ENCODE results near the gene PARP4. TPM values are rescaled to one million over a fixed set of nuclear protein-coding genes. Genes with fewer than 3 reads are reported as not detected.
A peak's percentile ranks its signal among the peaks of the same experiment; 100 is the strongest.

PARP4 gene
- total and polyA plus RNA-seq, 2 of the 13 experiments (the other 11 are each of a cell fraction or from before 2014, with no cell fraction given): 40.5 to 42.6 TPM

DNA sequence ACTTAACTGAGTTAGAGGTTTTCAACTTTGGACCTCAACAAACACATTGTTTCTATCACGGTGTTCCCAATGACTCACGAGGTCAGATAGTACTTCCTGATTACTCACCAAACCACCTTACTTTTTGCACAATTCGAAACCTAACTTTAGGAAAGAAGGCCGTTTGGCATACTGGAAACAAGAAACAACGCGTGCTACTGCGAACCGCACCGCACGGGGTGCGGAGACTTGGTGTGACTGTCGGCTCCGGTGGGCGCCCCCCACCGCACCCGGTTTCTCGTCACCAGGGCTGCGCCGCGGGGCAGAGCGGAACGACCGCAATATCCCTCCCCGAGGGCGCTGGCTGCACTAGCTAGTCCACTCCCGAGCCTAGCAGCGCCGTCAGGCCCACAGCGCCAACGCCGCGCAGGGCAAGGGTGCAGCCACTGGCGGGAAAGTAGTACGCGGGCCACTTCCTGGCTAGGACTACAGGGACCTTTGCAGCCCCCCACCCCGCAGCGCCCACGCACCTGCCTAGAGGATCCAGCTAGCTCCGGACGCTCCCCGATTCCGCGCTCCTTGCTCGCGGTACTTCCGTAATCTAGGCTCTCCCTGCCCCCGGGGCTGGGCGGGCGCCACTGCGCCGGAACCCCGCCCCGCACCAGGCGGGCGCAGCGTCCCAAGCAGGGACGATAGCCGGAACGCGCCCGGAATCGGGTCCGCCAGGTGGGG lies at the start of gene PARP4 (continued):
- TF ChIP-seq SIX1 (CRISPR knock-in tag; IDR thresholded peaks at IDR 0.05; ENCODE audit: borderline replicate concordance) (0 out of 2 replicates have a peak, but pooled peaks have one; percentile 21), DPF2 (CRISPR knock-in tag; IDR thresholded peaks at IDR 0.05; ENCODE audit: borderline replicate concordance, low read depth) (no peak), ZNF430 (CRISPR knock-in tag; IDR thresholded peaks at IDR 0.05) (peak; percentile 97), TERF1 (CRISPR knock-in tag; IDR thresholded peaks at IDR 0.05) (no peak), FOXK1 (CRISPR knock-in tag; IDR thresholded peaks at IDR 0.05; ENCODE audit: borderline replicate concordance, low read depth) (peak; percentile 83; the same call in 1 of the 2 replicates), ZNF552 (CRISPR knock-in tag; IDR thresholded peaks at IDR 0.05; ENCODE audit: borderline replicate concordance) (peak; percentile 74; the same call in 1 of the 2 replicates), RXRA (CRISPR knock-in tag; IDR thresholded peaks at IDR 0.05) (peak; percentile 62), RELA (CRISPR knock-in tag; IDR thresholded peaks at IDR 0.05) (no peak), SAP130 (CRISPR knock-in tag; IDR thresholded peaks at IDR 0.05; ENCODE audit: low read depth) (peak; percentile 76), CBX2 (IDR thresholded peaks at IDR 0.05; ENCODE audit: low read depth, low read length) (no peak), CBX2 (CRISPR knock-in tag; IDR thresholded peaks at IDR 0.05; ENCODE audit: low read depth) (no peak; the same call in 1 of the 2 replicates), HOXA3 (CRISPR knock-in tag; IDR thresholded peaks at IDR 0.05) (peak; percentile 82), MXD4 (CRISPR knock-in tag; IDR thresholded peaks at IDR 0.05) (peak; percentile 43; the same call in 1 of the 2 replicates), ZNF280B (CRISPR knock-in tag; IDR thresholded peaks at IDR 0.05; ENCODE audit: borderline replicate concordance) (no peak), NONO (IDR thresholded peaks at IDR 0.05) (no peak), NONO (CRISPR knock-in tag; conservative IDR thresholded peaks at IDR 0.05) (no peak; the same call in 1 of the 2 replicates), MXI1 (IDR thresholded peaks at IDR 0.05; ENCODE audit: borderline replicate concordance, low read depth, low read length) (peak; percentile 51; the same call in 1 of the 3 replicates)
- TF ChIP-seq, protein P1, sequence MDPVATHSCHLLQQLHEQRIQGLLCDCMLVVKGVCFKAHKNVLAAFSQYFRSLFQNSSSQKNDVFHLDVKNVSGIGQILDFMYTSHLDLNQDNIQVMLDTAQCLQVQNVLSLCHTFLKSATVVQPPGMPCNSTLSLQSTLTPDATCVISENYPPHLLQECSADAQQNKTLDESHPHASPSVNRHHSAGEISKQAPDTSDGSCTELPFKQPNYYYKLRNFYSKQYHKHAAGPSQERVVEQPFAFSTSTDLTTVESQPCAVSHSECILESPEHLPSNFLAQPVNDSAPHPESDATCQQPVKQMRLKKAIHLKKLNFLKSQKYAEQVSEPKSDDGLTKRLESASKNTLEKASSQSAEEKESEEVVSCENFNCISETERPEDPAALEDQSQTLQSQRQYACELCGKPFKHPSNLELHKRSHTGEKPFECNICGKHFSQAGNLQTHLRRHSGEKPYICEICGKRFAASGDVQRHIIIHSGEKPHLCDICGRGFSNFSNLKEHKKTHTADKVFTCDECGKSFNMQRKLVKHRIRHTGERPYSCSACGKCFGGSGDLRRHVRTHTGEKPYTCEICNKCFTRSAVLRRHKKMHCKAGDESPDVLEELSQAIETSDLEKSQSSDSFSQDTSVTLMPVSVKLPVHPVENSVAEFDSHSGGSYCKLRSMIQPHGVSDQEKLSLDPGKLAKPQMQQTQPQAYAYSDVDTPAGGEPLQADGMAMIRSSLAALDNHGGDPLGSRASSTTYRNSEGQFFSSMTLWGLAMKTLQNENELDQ (CRISPR knock-in tag; IDR thresholded peaks at IDR 0.05; ENCODE audit: borderline replicate concordance): no peak
- TF ChIP-seq, protein P2, sequence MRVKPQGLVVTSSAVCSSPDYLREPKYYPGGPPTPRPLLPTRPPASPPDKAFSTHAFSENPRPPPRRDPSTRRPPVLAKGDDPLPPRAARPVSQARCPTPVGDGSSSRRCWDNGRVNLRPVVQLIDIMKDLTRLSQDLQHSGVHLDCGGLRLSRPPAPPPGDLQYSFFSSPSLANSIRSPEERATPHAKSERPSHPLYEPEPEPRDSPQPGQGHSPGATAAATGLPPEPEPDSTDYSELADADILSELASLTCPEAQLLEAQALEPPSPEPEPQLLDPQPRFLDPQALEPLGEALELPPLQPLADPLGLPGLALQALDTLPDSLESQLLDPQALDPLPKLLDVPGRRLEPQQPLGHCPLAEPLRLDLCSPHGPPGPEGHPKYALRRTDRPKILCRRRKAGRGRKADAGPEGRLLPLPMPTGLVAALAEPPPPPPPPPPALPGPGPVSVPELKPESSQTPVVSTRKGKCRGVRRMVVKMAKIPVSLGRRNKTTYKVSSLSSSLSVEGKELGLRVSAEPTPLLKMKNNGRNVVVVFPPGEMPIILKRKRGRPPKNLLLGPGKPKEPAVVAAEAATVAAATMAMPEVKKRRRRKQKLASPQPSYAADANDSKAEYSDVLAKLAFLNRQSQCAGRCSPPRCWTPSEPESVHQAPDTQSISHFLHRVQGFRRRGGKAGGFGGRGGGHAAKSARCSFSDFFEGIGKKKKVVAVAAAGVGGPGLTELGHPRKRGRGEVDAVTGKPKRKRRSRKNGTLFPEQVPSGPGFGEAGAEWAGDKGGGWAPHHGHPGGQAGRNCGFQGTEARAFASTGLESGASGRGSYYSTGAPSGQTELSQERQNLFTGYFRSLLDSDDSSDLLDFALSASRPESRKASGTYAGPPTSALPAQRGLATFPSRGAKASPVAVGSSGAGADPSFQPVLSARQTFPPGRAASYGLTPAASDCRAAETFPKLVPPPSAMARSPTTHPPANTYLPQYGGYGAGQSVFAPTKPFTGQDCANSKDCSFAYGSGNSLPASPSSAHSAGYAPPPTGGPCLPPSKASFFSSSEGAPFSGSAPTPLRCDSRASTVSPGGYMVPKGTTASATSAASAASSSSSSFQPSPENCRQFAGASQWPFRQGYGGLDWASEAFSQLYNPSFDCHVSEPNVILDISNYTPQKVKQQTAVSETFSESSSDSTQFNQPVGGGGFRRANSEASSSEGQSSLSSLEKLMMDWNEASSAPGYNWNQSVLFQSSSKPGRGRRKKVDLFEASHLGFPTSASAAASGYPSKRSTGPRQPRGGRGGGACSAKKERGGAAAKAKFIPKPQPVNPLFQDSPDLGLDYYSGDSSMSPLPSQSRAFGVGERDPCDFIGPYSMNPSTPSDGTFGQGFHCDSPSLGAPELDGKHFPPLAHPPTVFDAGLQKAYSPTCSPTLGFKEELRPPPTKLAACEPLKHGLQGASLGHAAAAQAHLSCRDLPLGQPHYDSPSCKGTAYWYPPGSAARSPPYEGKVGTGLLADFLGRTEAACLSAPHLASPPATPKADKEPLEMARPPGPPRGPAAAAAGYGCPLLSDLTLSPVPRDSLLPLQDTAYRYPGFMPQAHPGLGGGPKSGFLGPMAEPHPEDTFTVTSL (CRISPR knock-in tag; IDR thresholded peaks at IDR 0.05; ENCODE audit: borderline replicate concordance): no peak; the same call in 1 of the 2 replicates
